GM21360 (cell line): ENCODE results near the gene GUK1.
A peak's percentile ranks its signal among the peaks of the same experiment; 100 is the strongest.

Source experiments
- ATAC-seq: cut with Tn5 transposase; IDR thresholded peaks from one replicate; pipeline ENCODE4 v1.9.1; 2021; ENCODE audit warnings: mild to moderate bottlenecking, moderate library complexity; ENCODE audit not compliant: unreplicated experiment

The GUK1 gene

GRCh38 chr1:228139931-228140723 is at the start of gene GUK1:
Gene GUK1, plus strand, starts transcription at chr1:228140279. Its CDS starts 24 bp downstream, at chr1:228140303.
- ATAC-seq: peak; percentile 92

- no peak for ATAC-seq
These were observed 49.4 kb upstream of the GUK1 start for GRCh38 chr1:228090613-228091081.

- ATAC-seq: no peak
These were observed 49.0 kb upstream of the GUK1 start for GRCh38 chr1:228091084-228091483.

DNA sequence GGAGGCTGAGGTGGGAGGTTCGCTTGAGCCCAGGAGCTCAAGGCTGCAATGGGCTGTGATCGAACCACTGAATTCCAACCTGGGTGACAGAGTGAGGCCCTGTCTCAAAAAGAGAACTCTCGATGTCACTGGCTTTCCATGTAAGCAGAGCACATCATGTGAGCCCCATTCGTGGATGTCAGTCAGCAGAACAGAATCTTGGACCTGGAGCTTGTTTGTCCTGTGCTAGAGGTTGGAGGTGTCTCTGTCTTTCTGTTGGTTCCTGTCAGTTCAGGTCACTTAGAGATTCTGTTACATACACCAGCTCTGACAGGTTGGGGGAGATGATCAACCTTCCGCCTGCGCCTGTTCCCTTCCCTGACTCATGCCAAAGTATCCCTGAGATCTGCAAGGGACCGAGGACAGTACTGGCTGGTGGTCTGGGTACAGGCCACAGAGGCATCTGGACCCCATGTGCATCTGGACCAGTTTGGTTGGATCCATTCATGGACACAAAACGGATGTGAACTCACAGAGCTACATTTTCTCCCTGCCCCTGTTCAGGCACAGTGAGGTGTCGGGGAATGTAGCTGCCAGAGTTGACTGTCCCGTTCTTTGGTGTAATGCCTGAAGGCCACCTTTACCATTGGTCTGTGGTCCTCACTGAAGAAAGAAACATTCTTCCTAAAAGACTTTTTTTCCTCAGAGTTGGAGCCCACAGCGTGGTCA is 47.6 kb upstream of the GUK1 start:
- no peak for ATAC-seq

DNA sequence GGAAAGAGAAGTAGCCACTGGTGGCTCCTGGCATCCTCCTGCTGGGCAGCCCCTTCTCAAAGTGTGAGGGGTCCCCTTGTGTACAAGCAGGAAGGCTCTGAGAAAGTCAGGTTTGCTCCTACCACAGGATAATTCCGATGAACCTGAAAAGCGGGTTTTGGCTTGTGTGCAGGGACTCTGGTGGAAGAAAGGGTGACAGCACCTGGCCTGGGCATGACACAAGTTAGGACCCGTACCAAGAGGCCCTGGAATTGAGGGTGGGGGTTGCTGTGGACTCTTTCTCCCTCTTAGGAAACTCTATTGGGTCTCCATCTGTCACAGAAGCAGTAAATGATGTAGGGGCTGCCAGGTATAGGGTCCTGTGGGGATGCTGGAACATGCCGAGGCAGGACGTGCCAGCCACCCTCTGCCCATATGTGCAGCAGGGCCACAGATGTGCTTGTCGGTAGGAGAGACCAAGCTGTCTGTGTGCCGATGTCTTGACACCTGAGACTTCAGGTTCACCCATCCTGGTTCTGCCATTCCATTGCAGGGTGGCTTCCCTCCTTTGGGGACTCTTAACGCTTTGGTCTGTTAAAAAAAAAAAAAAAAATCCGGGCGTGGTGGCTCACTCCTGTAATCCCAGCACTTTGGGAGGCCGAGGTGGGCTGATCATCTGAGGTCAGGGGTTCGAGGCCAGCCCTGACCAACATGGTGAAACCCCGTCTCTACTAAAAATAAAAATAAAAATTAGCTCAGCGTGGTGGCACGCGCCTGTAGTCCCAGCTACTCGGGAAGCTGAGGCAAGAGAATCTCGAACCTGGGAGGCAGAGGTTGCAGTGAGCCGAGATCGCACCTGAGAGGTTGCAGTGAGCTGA is 46.8 kb upstream of the GUK1 start:
- no peak for ATAC-seq

DNA sequence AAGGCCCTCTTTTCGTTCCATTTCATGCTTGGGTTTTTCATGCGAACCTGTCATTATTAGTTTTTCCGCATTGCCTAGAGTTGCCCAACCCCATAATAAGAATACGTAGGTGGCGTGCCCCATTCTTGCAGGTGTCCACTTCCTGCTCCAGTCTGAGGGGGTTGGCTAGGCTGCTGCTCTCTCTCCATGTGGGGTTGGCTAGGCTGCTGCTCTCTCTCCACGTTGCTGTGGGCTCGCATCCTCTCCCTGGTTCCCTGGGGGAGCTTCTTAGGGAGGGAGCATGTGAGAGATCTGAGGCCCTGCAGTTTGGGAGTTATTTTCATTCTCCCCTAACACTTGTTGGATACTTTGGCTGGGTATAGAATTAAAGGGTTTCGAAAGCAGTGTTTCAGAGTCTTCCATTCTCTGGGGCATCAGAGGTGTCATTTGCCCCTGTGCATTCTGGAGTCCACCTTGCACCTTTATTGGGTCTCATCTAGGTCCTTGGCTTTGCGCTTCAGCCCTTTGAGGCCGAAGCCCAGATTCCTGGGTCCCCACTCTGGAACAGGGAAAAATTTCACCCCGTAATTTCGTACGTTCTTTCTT is 45.6 kb upstream of the GUK1 start:
- ATAC-seq: no peak

DNA sequence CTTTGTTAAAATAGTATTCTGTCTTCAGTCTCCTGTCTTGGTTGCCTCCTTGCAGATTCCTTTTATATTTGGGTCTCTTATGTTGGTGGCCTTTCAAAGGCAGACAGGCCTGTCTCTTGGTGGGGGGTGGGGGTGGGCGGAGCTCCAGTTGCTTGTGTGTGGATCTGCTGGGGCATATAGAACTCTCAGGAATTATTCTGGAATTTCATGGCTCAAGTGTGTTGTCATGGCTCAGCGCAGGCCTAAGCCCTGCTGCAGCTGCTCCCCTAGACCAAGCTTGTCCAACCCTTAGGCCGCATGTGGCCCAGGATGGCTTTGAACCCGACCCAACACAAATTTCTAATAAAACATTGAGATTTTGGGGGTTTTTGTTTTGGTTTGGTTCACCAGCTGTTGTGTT is 44.9 kb upstream of the GUK1 start:
- ATAC-seq: no peak

DNA sequence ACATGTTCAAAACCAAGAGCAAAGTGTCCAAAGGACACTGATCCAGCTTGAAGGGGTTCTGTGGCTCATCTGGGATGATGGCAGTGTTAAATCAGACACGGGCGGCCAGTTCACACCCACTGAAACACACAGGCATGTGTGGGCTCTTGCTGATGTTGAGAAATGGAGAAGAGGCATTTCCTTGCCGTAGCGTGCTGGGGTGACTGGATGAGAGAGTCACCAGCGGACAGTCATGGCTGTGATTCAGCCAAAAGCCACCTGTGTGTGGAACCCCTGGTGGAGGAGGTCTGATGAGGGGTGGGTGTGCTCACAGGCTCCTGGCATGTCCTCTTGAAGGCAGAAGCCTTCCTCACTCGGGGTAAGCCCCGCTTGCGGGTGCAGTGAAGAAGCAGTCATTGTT is 44.1 kb upstream of the GUK1 start:
- no peak for ATAC-seq

- no peak for ATAC-seq
These were observed 43.4 kb upstream of the GUK1 start for GRCh38 chr1:228096416-228097332.

GRCh38 chr1:228097333-228098081 is 42.6 kb upstream of the GUK1 start:
- no peak for ATAC-seq

GRCh38 chr1:228098323-228098931 is 41.7 kb upstream of the GUK1 start:
- ATAC-seq: no peak

DNA sequence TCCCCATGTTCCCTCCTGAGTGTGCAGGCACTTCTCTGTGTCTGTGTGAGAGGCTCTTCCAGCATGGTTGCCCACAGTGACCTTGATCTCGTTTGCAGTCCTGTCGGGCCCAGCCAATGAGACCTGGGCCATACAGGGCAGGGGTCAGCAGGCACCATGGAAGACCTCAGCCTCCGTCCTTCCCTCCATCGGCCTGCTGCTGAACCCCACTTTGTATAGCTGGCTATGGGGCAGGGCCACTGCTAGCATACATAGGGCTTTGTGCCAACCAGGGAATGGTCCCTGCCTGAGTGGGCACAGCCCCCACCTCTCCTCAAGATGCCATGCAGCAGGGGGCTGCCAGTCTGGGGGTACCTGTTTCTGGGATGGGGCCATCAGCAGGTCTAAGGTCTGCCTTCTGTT is 40.7 kb upstream of the GUK1 start:
- ATAC-seq: no peak

DNA sequence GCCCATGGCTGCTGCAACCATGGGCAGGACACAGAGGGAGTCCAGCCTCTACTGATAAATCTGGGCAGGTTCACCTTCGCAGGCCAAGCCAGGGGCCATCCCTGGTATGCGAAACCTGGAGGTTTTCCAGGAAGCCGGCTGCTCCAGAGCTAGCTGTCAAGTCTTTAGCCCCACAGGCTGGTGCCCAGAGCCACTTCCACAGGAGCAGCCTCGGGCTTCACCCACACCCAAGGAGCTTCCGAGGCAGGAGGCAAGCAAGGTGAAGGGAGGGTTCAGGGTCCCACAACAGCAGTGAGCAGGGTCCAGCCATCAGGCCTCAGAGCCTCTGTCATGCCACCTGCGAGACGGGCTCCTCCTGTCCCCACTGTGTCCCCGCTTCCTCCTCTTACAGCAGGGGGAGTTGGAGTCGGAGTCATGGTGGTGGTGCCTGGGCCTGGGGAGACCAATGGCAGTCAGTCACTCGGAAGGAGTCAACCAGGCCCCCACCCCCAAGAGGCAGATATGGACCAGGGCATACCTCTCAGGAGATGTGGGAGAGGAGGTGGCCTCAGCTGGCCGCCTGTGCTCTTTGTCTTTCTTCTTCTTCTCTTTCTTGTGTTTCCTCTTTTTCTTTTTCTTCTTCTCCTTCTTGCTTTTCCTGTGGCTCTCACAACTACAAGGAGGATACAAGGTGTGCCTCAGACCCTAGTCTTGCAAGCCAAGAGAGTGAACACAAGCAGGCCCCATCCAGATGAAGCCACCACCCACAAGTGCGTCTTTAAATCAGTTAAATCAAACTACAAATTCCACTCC is 39.1 kb upstream of the GUK1 start:
- no peak for ATAC-seq

DNA sequence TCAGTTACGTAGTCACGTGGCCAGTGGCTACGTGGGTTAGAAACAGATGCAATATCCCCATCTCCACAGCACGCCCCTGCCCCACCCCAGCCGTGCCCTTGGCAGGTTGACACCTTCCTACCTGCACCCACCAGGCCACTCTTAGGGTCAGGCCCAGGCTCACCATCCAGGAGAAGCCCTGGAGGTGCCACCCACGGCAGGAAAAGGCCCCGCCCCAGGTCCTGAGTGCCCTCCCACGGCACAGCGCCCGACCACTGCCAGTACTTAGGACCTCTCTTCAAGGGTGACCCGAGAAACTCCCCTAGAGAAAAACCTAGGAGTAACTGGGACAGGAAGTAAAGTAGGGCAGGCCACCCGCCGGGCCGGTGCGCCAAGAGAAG is 38.5 kb upstream of the GUK1 start:
- ATAC-seq: peak; percentile 5

- ATAC-seq: peak; percentile 31
These were observed 37.9 kb upstream of the GUK1 start for GRCh38 chr1:228101994-228102790.

GRCh38 chr1:228102791-228103620 is 37.1 kb upstream of the GUK1 start, which contains the start of gene C1orf35:
Gene C1orf35, minus strand, starts transcription at chr1:228103325. Its CDS starts 98 bp downstream, at chr1:228103227.
- peak; percentile 62 for ATAC-seq
